ENCODE data around the gene SOCS3.

SOCS3 gene

GRCh38 chr17:78322858-78323455, 36.9 kb downstream of the SOCS3 start:
- Histone ChIP-seq H3K9me3 (ENCODE audit: control insufficient read depth, insufficient read depth, low read depth, low read length) (no peaks in the 10 kb centered on the region), H3K4me1 (ENCODE audit: control insufficient read depth, insufficient read depth, low read length) (no peaks in the 10 kb centered on the region), H3K36me3 (ENCODE audit: control insufficient read depth in 2 of 2, insufficient read depth in 1 of 2, low read length in 2 of 2) (no peaks in the 10 kb centered on the region), H3K27ac (ENCODE audit: extremely low read depth, low read depth, low read length) (no peak overlapping the region), H3K4me3 (ENCODE audit: low read depth, low read length) (no peak overlapping the region)
- TF ChIP-seq ZNF155 (tag by site-specific recombination; IDR thresholded peaks at IDR 0.05) (no peak), ZNF548 (tag by site-specific recombination; IDR thresholded peaks at IDR 0.05) (no peak), GLI4 (tag by site-specific recombination; IDR thresholded peaks at IDR 0.05) (no peak), ZNF398 (tag by site-specific recombination; IDR thresholded peaks at IDR 0.05) (no peak), ZNF514 (tag by site-specific recombination; IDR thresholded peaks at IDR 0.05) (no peak), ZNF239 (tag by site-specific recombination; IDR thresholded peaks at IDR 0.05) (no peak), RBAK (tag by site-specific recombination; IDR thresholded peaks at IDR 0.05) (no peak), ZSCAN16 (tag by site-specific recombination; IDR thresholded peaks at IDR 0.05) (no peak), MEIS1 (CRISPR knock-in tag; IDR thresholded peaks at IDR 0.05; ENCODE audit: borderline replicate concordance) (no peak)
- CTCF ChIA-PET = no interaction called here
- POLR2A ChIA-PET = interaction anchor here (0.8 kb wide), 1 partner anchor 19 kb away, joined by 3 read pairs; no protein-coding TSS in a partner anchor

- H3K9me3 ChIP-seq (ENCODE audit: control insufficient read depth, insufficient read depth, low read depth, low read length) = no peaks in the 10 kb centered on the region
- no peak overlapping the region for H3K4me3 ChIP-seq (ENCODE audit: low read depth, low read length)
- TF ChIP-seq ZSCAN4 (tag by site-specific recombination; IDR thresholded peaks at IDR 0.05) (no peak), GLIS1 (tag by site-specific recombination; IDR thresholded peaks at IDR 0.05) (no peak), ZNF747 (tag by site-specific recombination; IDR thresholded peaks at IDR 0.05) (no peak), OSR2 (tag by site-specific recombination; IDR thresholded peaks at IDR 0.05) (no peak), ZNF624 (tag by site-specific recombination; IDR thresholded peaks at IDR 0.05) (no peak), ZNF677 (tag by site-specific recombination; IDR thresholded peaks at IDR 0.05) (no peak), ZNF335 (tag by site-specific recombination; conservative IDR thresholded peaks at IDR 0.05) (no peak), CTCF (tag by site-specific recombination; IDR thresholded peaks at IDR 0.05) (no peak), ZBTB48 (tag by site-specific recombination; IDR thresholded peaks at IDR 0.05) (no peak), PATZ1 (tag by site-specific recombination; IDR thresholded peaks at IDR 0.05) (no peak), ZNF157 (tag by site-specific recombination; IDR thresholded peaks at IDR 0.05) (no peak)
- ChIA-PET POLR2A (no interaction called here), CTCF (no interaction called here)
- H3K27ac ChIP-seq (ENCODE audit: extremely low read depth, low read depth, low read length) = no peak overlapping the region
- H3K36me3 ChIP-seq (ENCODE audit: control insufficient read depth in 2 of 2, insufficient read depth in 1 of 2, low read length in 2 of 2) = no peaks in the 10 kb centered on the region
- H3K4me1 ChIP-seq (ENCODE audit: control insufficient read depth, insufficient read depth, low read length) = peaks cover 1% of the 10 kb centered on the region; the same call in 1 of the 2 replicates
Observed at GRCh38 chr17:78322327-78322857, 37.5 kb downstream of the SOCS3 start.
